Karpas-422 (cell line): ENCODE data around the gene SKIL. TPM values are rescaled to one million over a fixed set of nuclear protein-coding genes. Genes with fewer than 3 reads are reported as not detected.

Experiments
- DNase-seq: peaks from one replicate; pipeline ENCODE4 v3.0.0-alpha.2; 2015
- H2AFZ ChIP-seq: fragments of 200-600 bp; sonication (generic); 2 replicates; pipeline ENCODE4 v1.6.1; 2014; ENCODE audit warnings: antibody characterized with exemption, low read length, mixed read lengths
- H3K27ac ChIP-seq: fragments of 200-600 bp; sonication (generic); 2 replicates; pipeline ENCODE4 v1.5.1; 2014; ENCODE audit warnings: mild to moderate bottlenecking, low read length, moderate library complexity
- H3K27me3 ChIP-seq: fragments of 200-600 bp; sonication (generic); 2 replicates; pipeline ENCODE4 v1.6.1; 2014; ENCODE audit warnings: low read length, mixed read lengths
- H3K36me3 ChIP-seq: fragments of 200-600 bp; sonication (generic); 2 replicates; pipeline ENCODE4 v1.6.1; 2014; ENCODE audit warnings: low read length, mixed read lengths; ENCODE audit not compliant: insufficient read depth
- H3K4me1 ChIP-seq: fragments of 200-600 bp; sonication (generic); 2 replicates; pipeline ENCODE4 v1.6.1; 2014; ENCODE audit warnings: mild to moderate bottlenecking, low read length, mixed read lengths
- H3K4me2 ChIP-seq: fragments of 200-600 bp; sonication (generic); 2 replicates; pipeline ENCODE4 v1.6.1; 2014; ENCODE audit warnings: low read length, low read depth, mild to moderate bottlenecking; ENCODE audit not compliant: poor library complexity, severe bottlenecking
- H3K4me3 ChIP-seq: fragments of 200-600 bp; sonication (generic); 2 replicates; pipeline ENCODE4 v1.5.1; 2014; ENCODE audit warnings: mild to moderate bottlenecking, antibody characterized with exemption, low read length, mixed read lengths
- H3K79me2 ChIP-seq: fragments of 200-600 bp; sonication (generic); 2 replicates; pipeline ENCODE4 v1.6.1; 2014; ENCODE audit warnings: mild to moderate bottlenecking, low read length, mixed read lengths
- H3K9ac ChIP-seq: fragments of 200-600 bp; sonication (generic); 2 replicates; pipeline ENCODE4 v1.6.0; 2014; ENCODE audit warnings: low read length
- H3K9me2 ChIP-seq: fragments of 200-600 bp; sonication (generic), shearing (Covaris generic); replicated peaks from 2 replicates; pipeline ENCODE4 v1.6.0; 2014; ENCODE audit warnings: mild to moderate bottlenecking, low read length, moderate library complexity; ENCODE audit not compliant: insufficient read depth
- H3K9me3 ChIP-seq: fragments of 300-700, 200-600 bp; sonication (generic); 2 replicates; pipeline ENCODE4 v1.6.1; 2014; ENCODE audit warnings: low read length, mixed read lengths
- H4K20me1 ChIP-seq: fragments of 200-600 bp; sonication (generic); 2 replicates; pipeline ENCODE4 v1.6.1; 2014; ENCODE audit warnings: mild to moderate bottlenecking, antibody characterized with exemption, low read length, low read depth; ENCODE audit not compliant: insufficient read depth
- total RNA-seq: library from RNA; depleted of rRNA; stranded (reverse); fragments of >200 nt; shearing (Covaris generic); gene quantifications from 2 replicates; pipeline ENCODE4 v1.2.3, GENCODE V29; 2014; ENCODE audit warnings: low replicate concordance

Gene SKIL
- total RNA-seq, 1 experiment from 2014 or later, result 49.5 TPM

DNA sequence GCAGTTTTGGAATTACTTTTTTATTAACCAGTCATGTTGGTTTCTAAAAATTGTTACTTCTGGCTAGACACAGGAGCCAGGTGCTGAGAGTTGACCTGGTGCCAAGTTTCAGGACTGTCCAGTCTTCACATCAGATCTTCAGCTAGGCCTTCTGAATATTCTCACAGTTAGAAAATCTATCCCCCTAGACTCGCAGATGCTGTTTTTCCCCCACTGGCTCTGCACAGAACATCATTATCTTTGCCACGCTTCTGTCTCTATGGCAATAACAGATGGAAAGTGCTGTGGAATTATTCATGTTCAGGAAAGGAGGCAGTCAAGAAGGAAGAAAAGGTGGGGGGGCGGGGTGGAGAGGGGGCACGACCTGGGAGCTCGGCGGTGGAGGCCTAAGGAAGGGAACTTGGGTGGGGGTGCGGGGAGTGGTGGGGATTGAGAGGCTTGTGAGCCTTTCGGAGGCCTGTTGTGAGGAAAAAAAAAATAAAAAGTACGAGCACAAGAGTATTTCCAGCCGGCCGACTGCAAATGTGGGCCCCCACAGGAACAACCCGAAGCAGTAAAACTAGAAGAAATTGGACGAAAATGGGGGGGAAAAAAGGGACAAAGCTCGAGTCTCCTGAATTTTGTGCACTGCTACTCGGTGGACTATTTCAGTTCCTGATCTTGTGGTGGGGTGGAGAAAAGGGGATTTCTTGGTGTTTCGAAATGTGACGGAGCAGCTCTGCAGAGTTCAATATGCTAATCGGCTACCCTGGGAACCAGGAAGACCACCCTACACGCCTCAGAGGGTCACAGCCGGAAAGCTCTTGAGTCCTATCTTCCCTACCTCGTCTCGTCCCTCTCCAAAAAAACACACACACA, 1.5 kb upstream of the SKIL start:
- peaks cover 5% of the 10 kb centered on the region; the same call in 1 of the 2 replicates for H3K36me3 ChIP-seq
- no peaks in the 10 kb centered on the region for H4K20me1 ChIP-seq
- H3K4me1 ChIP-seq, result peaks cover 48% of the 10 kb centered on the region
- H3K79me2 ChIP-seq, result peaks cover 32% of the 10 kb centered on the region
- peak overlapping the region; percentile 56 for H3K9ac ChIP-seq
- no peaks in the 10 kb centered on the region for H3K9me2 ChIP-seq
- peak overlapping the region; percentile 60 for H3K4me2 ChIP-seq
- no peak for DNase-seq
- H2AFZ ChIP-seq, result peak overlapping the region; percentile 57; the same call in 1 of the 2 replicates
- H3K9me3 ChIP-seq, result no peaks in the 10 kb centered on the region
- H3K4me3 ChIP-seq, result peak overlapping the region; percentile 41
- H3K27ac ChIP-seq, result peak overlapping the region; percentile 57
- no peaks in the 10 kb centered on the region for H3K27me3 ChIP-seq

GRCh38 chr3:170356596-170357175, 829 bp upstream of the SKIL start:
- Histone ChIP-seq H3K9me2 (no peaks in the 10 kb centered on the region), H3K4me2 (peak overlapping the region; percentile 83), H3K9ac (peak overlapping the region; percentile 89), H2AFZ (peak overlapping the region; percentile 57; the same call in 1 of the 2 replicates), H3K4me1 (peaks cover 53% of the 10 kb centered on the region), H3K27me3 (no peaks in the 10 kb centered on the region), H3K79me2 (peaks cover 39% of the 10 kb centered on the region), H4K20me1 (no peaks in the 10 kb centered on the region), H3K27ac (peak overlapping the region; percentile 57), H3K9me3 (no peaks in the 10 kb centered on the region), H3K36me3 (peaks cover 5% of the 10 kb centered on the region; the same call in 1 of the 2 replicates), H3K4me3 (peak overlapping the region; percentile 41)
- DNase-seq, result peak; percentile 83

GRCh38 chr3:170358042-170359010, 811 bp downstream of the SKIL start:
- Histone ChIP-seq H3K27ac (peak overlapping the region; percentile 68), H4K20me1 (no peaks in the 10 kb centered on the region), H3K79me2 (peaks cover 50% of the 10 kb centered on the region), H3K9ac (peak overlapping the region; percentile 89), H2AFZ (peak overlapping the region; percentile 58; the same call in 1 of the 2 replicates), H3K9me3 (no peaks in the 10 kb centered on the region), H3K4me1 (peaks cover 50% of the 10 kb centered on the region), H3K4me2 (peak overlapping the region; percentile 83), H3K36me3 (peaks cover 5% of the 10 kb centered on the region; the same call in 1 of the 2 replicates), H3K27me3 (no peaks in the 10 kb centered on the region), H3K4me3 (peak overlapping the region; percentile 90), H3K9me2 (no peaks in the 10 kb centered on the region)
- DNase-seq, result peak; percentile 78

DNA sequence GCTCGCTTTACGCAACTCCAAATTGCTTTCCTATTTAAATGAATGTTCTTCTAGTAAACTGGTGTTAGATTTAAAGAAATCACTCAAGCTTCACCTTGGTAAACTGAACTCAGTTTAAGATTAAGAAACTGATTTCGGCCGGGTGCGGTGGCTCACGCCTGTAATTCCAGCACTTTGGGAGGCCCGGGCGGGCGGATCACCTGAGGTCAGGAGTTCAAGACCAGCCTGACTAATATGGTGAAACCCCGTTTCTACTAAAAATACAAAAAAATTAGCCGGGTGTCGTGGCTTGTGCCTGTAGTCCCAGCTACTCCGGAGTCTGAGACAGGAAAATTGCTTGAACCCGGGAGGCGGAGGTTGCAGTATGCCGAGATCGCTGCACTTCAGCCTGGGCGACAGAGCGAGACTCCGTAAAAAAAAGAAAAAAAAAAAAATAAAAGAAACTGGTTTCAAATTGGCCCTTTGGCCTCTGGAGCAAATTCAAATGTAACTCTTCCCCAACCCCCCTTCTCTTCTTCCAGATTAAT, 1.7 kb downstream of the SKIL start:
- Histone ChIP-seq H3K9ac (no peak overlapping the region), H3K36me3 (peaks cover 5% of the 10 kb centered on the region; the same call in 1 of the 2 replicates), H3K4me2 (peak overlapping the region; percentile 83), H3K79me2 (peaks cover 59% of the 10 kb centered on the region), H3K27me3 (no peaks in the 10 kb centered on the region), H3K4me3 (no peak overlapping the region), H2AFZ (no peak overlapping the region), H3K9me2 (no peaks in the 10 kb centered on the region), H4K20me1 (no peaks in the 10 kb centered on the region), H3K4me1 (peaks cover 50% of the 10 kb centered on the region), H3K9me3 (no peaks in the 10 kb centered on the region), H3K27ac (peak overlapping the region; percentile 68)
- DNase-seq, result no peak

GRCh38 chr3:170360466-170360865, 3.0 kb downstream of the SKIL start:
- Histone ChIP-seq H3K9me3 (no peaks in the 10 kb centered on the region), H3K9me2 (no peaks in the 10 kb centered on the region), H3K27me3 (no peaks in the 10 kb centered on the region), H3K4me1 (peaks cover 46% of the 10 kb centered on the region), H4K20me1 (no peaks in the 10 kb centered on the region), H3K9ac (no peak overlapping the region), H2AFZ (no peak overlapping the region), H3K36me3 (peaks cover 5% of the 10 kb centered on the region; the same call in 1 of the 2 replicates), H3K4me2 (peak overlapping the region; percentile 13), H3K27ac (no peak overlapping the region), H3K4me3 (no peak overlapping the region), H3K79me2 (peaks cover 72% of the 10 kb centered on the region)
- no peak for DNase-seq

DNA sequence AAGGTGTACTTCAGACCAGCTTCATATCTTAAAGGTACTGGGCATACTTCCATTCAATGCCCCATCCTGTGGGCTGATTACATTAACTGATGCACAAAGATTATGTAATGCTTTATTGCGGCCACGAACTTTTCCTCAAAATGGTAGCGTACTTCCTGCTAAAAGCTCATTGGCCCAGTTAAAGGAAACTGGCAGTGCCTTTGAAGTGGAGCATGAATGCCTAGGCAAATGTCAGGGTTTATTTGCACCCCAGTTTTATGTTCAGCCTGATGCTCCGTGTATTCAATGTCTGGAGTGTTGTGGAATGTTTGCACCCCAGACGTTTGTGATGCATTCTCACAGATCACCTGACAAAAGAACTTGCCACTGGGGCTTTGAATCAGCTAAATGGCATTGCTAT, 3.4 kb downstream of the SKIL start:
- H3K4me3 ChIP-seq, result no peak overlapping the region
- no peak overlapping the region for H2AFZ ChIP-seq

GRCh38 chr3:170361711-170362110, 4.2 kb downstream of the SKIL start:
- H3K4me3 ChIP-seq, result no peak overlapping the region
- DNase-seq, result no peak
- H3K27ac ChIP-seq, result no peak overlapping the region
- H3K36me3 ChIP-seq, result peaks cover 5% of the 10 kb centered on the region; the same call in 1 of the 2 replicates
- peaks cover 35% of the 10 kb centered on the region for H3K4me1 ChIP-seq
- peaks cover 82% of the 10 kb centered on the region for H3K79me2 ChIP-seq
- H3K9me2 ChIP-seq, result no peaks in the 10 kb centered on the region
- H3K27me3 ChIP-seq, result no peaks in the 10 kb centered on the region
- peak overlapping the region; percentile 13 for H3K4me2 ChIP-seq
- H3K9me3 ChIP-seq, result no peaks in the 10 kb centered on the region
- no peak overlapping the region for H2AFZ ChIP-seq
- H4K20me1 ChIP-seq, result no peaks in the 10 kb centered on the region
- no peak overlapping the region for H3K9ac ChIP-seq

More for the DNA sequence above, 3.4 kb downstream of the SKIL start:
- no peak overlapping the region for H3K27ac ChIP-seq
- H3K4me1 ChIP-seq, result peaks cover 42% of the 10 kb centered on the region
- peaks cover 5% of the 10 kb centered on the region; the same call in 1 of the 2 replicates for H3K36me3 ChIP-seq
- peaks cover 76% of the 10 kb centered on the region for H3K79me2 ChIP-seq
- no peak overlapping the region for H3K9ac ChIP-seq
- no peak for DNase-seq
- peak overlapping the region; percentile 13 for H3K4me2 ChIP-seq
- H4K20me1 ChIP-seq, result no peaks in the 10 kb centered on the region
- no peaks in the 10 kb centered on the region for H3K27me3 ChIP-seq
- H3K9me3 ChIP-seq, result no peaks in the 10 kb centered on the region
- no peaks in the 10 kb centered on the region for H3K9me2 ChIP-seq
